ENCODE measurements around the gene MYEF2. TPM values are rescaled to one million over a fixed set of nuclear protein-coding genes. Genes with fewer than 3 reads are reported as not detected.
A peak's percentile ranks its signal among the peaks of the same experiment; 100 is the strongest.

Gene MYEF2
- total and polyA plus RNA-seq, 2 of the 13 experiments (the other 11 are each of a cell fraction or from before 2014, with no cell fraction given), result 10.3 to 10.5 TPM

DNA sequence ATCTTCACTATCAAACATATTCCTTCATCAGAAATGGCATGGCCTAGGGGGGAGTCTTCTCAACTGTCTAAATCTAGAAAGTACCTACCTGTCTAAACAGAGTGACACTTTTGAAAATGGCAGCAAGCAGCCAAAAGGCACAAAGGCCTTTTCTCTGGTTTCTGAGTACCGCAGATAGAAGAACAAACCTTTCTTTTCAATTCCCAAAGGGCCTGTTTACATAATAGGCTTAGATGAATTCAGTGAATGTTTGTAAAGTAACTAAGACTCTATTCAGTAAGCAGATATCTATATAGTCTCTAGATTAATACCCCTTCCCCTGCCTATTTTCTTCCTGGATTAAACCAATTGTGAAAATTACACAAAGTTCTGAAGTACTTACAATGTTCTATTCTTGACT lies 7.1 kb downstream of the MYEF2 start:
- Histone ChIP-seq H2AFZ (ENCODE audit: low read length) (no peak overlapping the region), H3K9me3 (ENCODE audit: low read length) (peaks cover 7% of the 10 kb centered on the region; the same call in 1 of the 2 replicates), H3K4me1 (ENCODE audit: insufficient read depth, low read length) (peaks cover 8% of the 10 kb centered on the region), H3K36me3 (replicated peaks in 1 of 2; ENCODE audit: control insufficient read depth in 1 of 2, insufficient read depth in 2 of 2, low read length in 2 of 2) (no peaks in the 10 kb centered on the region), H3K27me3 (ENCODE audit: control insufficient read depth in 1 of 2, insufficient read depth in 2 of 2, low read length in 2 of 2) (no peaks in the 10 kb centered on the region), H4K20me1 (ENCODE audit: insufficient read depth, low read length) (no peaks in the 10 kb centered on the region), H3K4me3 (replicated peaks in 1 of 3; ENCODE audit: insufficient read depth in 1 of 3, low read depth in 2 of 3, low read length in 3 of 3) (no peak overlapping the region), H3K4me2 (ENCODE audit: low read depth, low read length) (no peak overlapping the region), H3K9ac (ENCODE audit: insufficient read depth, low read depth, low read length) (no peak overlapping the region), H3K27ac (ENCODE audit: extremely low read length, insufficient read depth, low read length) (no peak overlapping the region), H3K79me2 (ENCODE audit: insufficient read depth, low read length) (peaks cover 3% of the 10 kb centered on the region)
- TF ChIP-seq AKAP8 (CRISPR knock-in tag; IDR thresholded peaks at IDR 0.05) (no peak), ZNF558 (CRISPR knock-in tag; IDR thresholded peaks at IDR 0.05; ENCODE audit: borderline replicate concordance) (no peak), FOXA3 (CRISPR knock-in tag; IDR thresholded peaks at IDR 0.05) (peak; percentile 13; the same call in 1 of the 2 replicates), IKZF1 (IDR thresholded peaks at IDR 0.05) (no peak), ZNF644 (CRISPR knock-in tag; IDR thresholded peaks at IDR 0.05; ENCODE audit: low read depth) (peak; percentile 38; the same call in 1 of the 2 replicates)
- FAIRE-seq (no peak), DNase-seq (ENCODE audit: low spot score) (peak; percentile 11), ATAC-seq (no peak)
- CTCF ChIA-PET (ENCODE audit: low intra/inter-chr PET ratio, low total read pairs), result no interaction called here
- intact Hi-C loops (cut with micrococcal nuclease; ENCODE audit: unreplicated experiment) (no loop called here), in situ Hi-C loops (cut with HindIII; ENCODE audit: extremely low pct_ligation_motif_present, low pct_unique_long_range_greater_than_20kb) (no loop called here)
- no TSS peak for BruUV-seq (replicated peaks)
- WGBS (ENCODE audit: low lambda C conversion rate), result 25% methylated on average over 1 of the region's 1 CpG
- POLR2A ChIA-PET, result no interaction called here

DNA sequence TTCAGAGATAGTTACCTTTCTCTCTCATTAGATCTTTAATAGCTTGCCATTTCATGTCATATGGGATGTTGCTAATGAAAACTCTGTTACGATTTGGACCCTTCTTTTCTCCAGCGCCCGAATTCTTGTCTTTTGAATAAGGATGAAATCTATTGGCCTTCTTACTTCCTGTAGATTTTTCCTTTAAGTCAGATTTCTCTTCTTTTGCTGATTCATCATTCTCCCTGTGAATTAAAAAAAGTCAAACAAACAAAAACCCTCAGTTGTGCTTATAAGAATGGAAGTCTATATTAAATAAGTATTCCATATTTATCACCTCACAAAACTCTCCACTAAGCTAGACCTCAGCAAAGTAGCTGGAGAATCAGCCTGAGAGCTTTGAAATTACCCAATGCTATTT lies 9.5 kb downstream of the MYEF2 start:
- H3K4me3 ChIP-seq (replicated peaks in 1 of 3; ENCODE audit: insufficient read depth in 1 of 3, low read depth in 2 of 3, low read length in 3 of 3), result no peak overlapping the region
- H3K79me2 ChIP-seq (ENCODE audit: insufficient read depth, low read length), result no peaks in the 10 kb centered on the region
- in situ Hi-C loops (cut with HindIII; ENCODE audit: extremely low pct_ligation_motif_present, low pct_unique_long_range_greater_than_20kb), result no loop called here
- H2AFZ ChIP-seq (ENCODE audit: low read length), result no peak overlapping the region
- H3K36me3 ChIP-seq (replicated peaks in 1 of 2; ENCODE audit: control insufficient read depth in 1 of 2, insufficient read depth in 2 of 2, low read length in 2 of 2), result no peaks in the 10 kb centered on the region
- ATAC-seq, result no peak
- WGBS (ENCODE audit: low lambda C conversion rate), result 30% methylated on average over 3 of the region's 3 CpGs
- peaks cover 7% of the 10 kb centered on the region; the same call in 1 of the 2 replicates for H3K9me3 ChIP-seq (ENCODE audit: low read length)
- intact Hi-C loops (cut with micrococcal nuclease; ENCODE audit: unreplicated experiment), result no loop called here
- FAIRE-seq, result no peak
- H3K9ac ChIP-seq (ENCODE audit: insufficient read depth, low read depth, low read length), result no peak overlapping the region
- ChIA-PET POLR2A (no interaction called here), CTCF (ENCODE audit: low intra/inter-chr PET ratio, low total read pairs) (no interaction called here)
- H3K27ac ChIP-seq (ENCODE audit: extremely low read length, insufficient read depth, low read length), result no peak overlapping the region
- H3K4me1 ChIP-seq (ENCODE audit: insufficient read depth, low read length), result peaks cover 8% of the 10 kb centered on the region
- BruUV-seq (replicated peaks), result no TSS peak
- no peak for DNase-seq (ENCODE audit: low spot score)
- TF ChIP-seq ZNF549 (CRISPR knock-in tag; IDR thresholded peaks at IDR 0.05) (no peak), MAFF (IDR thresholded peaks at IDR 0.05; ENCODE audit: low read depth, low read length) (peak; percentile 81), MAZ (IDR thresholded peaks at IDR 0.05; ENCODE audit: borderline replicate concordance, low read depth, low read length) (no peak), MAZ (CRISPR knock-in tag; IDR thresholded peaks at IDR 0.05; ENCODE audit: low read depth) (no peak), ZNF274 (CRISPR knock-in tag; IDR thresholded peaks at IDR 0.05) (no peak), ZNF879 (CRISPR knock-in tag; IDR thresholded peaks at IDR 0.05) (no peak), KAT7 (CRISPR knock-in tag; IDR thresholded peaks at IDR 0.05; ENCODE audit: borderline replicate concordance) (no peak), MAFK (conservative IDR thresholded peaks at IDR 0.05 in 1 of 2, IDR thresholded peaks at IDR 0.05 in 1 of 2; ENCODE audit: low read length in 2 of 2) (peak; percentile 57 to 86)
- H3K4me2 ChIP-seq (ENCODE audit: low read depth, low read length), result no peak overlapping the region
- no peaks in the 10 kb centered on the region for H4K20me1 ChIP-seq (ENCODE audit: insufficient read depth, low read length)
- no peaks in the 10 kb centered on the region for H3K27me3 ChIP-seq (ENCODE audit: control insufficient read depth in 1 of 2, insufficient read depth in 2 of 2, low read length in 2 of 2)
